GM21390 (cell line): ENCODE results near the gene COA5.
A peak's percentile ranks its signal among the peaks of the same experiment; 100 is the strongest.
"Not testable (repeated sequence)": the region's sequence is repeated elsewhere in the genome, so short reads cannot be mapped to it uniquely, and the experiment has no call there.

Experiments
- ATAC-seq: cut with Tn5 transposase; IDR thresholded peaks from one replicate; pipeline ENCODE4 v1.9.1; 2021; ENCODE audit not compliant: unreplicated experiment

COA5 gene

GRCh38 chr2:98607104-98607503 is 1.2 kb downstream of the COA5 start:
- ATAC-seq: no peak

- ATAC-seq: no peak
These were observed 1.9 kb downstream of the COA5 start for GRCh38 chr2:98606431-98606830.

- ATAC-seq: no peak
These were observed 3.2 kb downstream of the COA5 start for GRCh38 chr2:98605076-98605475.

GRCh38 chr2:98604547-98604946 is 3.8 kb downstream of the COA5 start:
- no peak for ATAC-seq

- peak; percentile 66 for ATAC-seq
These were observed 6.7 kb downstream of the COA5 start for GRCh38 chr2:98601532-98602132.

- ATAC-seq: no peak
These were observed 9.4 kb downstream of the COA5 start for GRCh38 chr2:98598781-98599428.

- ATAC-seq: not testable (repeated sequence)
These were observed 13.6 kb downstream of the COA5 start for GRCh38 chr2:98594665-98595064.

- no peak for ATAC-seq
These were observed 15.7 kb downstream of the COA5 start for GRCh38 chr2:98592565-98592964.

GRCh38 chr2:98589489-98589888 is 18.8 kb downstream of the COA5 start:
- no peak for ATAC-seq

- ATAC-seq: no peak
These were observed 19.4 kb downstream of the COA5 start for GRCh38 chr2:98588880-98589431.

GRCh38 chr2:98586551-98587140 is 21.7 kb downstream of the COA5 start:
- ATAC-seq: no peak

GRCh38 chr2:98585386-98585785 is 22.9 kb downstream of the COA5 start:
- no peak for ATAC-seq

GRCh38 chr2:98583816-98584618 is 24.3 kb downstream of the COA5 start:
- ATAC-seq: no peak

- no peak for ATAC-seq
These were observed 25.0 kb downstream of the COA5 start for GRCh38 chr2:98583276-98583675.

- ATAC-seq: no peak
These were observed 25.8 kb downstream of the COA5 start for GRCh38 chr2:98582523-98582922.

- ATAC-seq: no peak
These were observed 27.5 kb downstream of the COA5 start for GRCh38 chr2:98580656-98581284.

GRCh38 chr2:98579926-98580325 is 28.4 kb downstream of the COA5 start:
- ATAC-seq: no peak

- no peak for ATAC-seq
These were observed 30.1 kb downstream of the COA5 start for GRCh38 chr2:98578231-98578630.

- ATAC-seq: no peak
These were observed 31.0 kb downstream of the COA5 start for GRCh38 chr2:98577313-98577712.

- ATAC-seq: no peak
These were observed 31.5 kb downstream of the COA5 start for GRCh38 chr2:98576666-98577312.
